HCT116 (cell line): ENCODE data around the gene ACACA. TPM values are rescaled to one million over a fixed set of nuclear protein-coding genes. Genes with fewer than 3 reads are reported as not detected.

Experiments used
- ATAC-seq: fragments of 200-7000 bp; cut with Tn5 transposase; 2 replicates; pipeline ENCODE4 v1.9.1; 2020; ENCODE audit warnings: mild to moderate bottlenecking, moderate library complexity
- BruUV-seq: library from RNA; stranded (reverse); fragments of 400-500 nt; replicated peaks from 2 replicates; lab custom pipeline; 2021; lab: Mats Ljungman, UMichigan
- CTCF ChIA-PET: fragments of 300-600 bp; sonication (Branson Sonifier 250); formaldehyde crosslinking; loops from one replicate; lab custom pipeline; 2021; ENCODE audit warnings: antibody characterized with exemption; lab: Charles Lee
- POLR2A ChIA-PET: fragments of 300-600, 350-600 bp; sonication (Branson Sonifier 250); formaldehyde crosslinking; loops from one replicate; lab custom pipeline; 2021; ENCODE audit warnings: antibody characterized with exemption; lab: Charles Lee
- RAD21 ChIA-PET, 2 experiments: fragments of 300-600 bp; sonication (Branson Sonifier 250); formaldehyde crosslinking; loops; one replicate each; lab custom pipeline; 2023; ENCODE audit warnings: low total read pairs in 2 of 2; ENCODE audit not compliant: uncharacterized antibody in 2 of 2, unreplicated experiment in 2 of 2, low non-redundant PET in 1 of 2; lab: Charles Lee
- DNase-seq: peaks from one replicate; pipeline ENCODE4 v3.0.0-alpha.2; 2010; ENCODE audit warnings: low read depth, low spot score
- H2AFZ ChIP-seq: fragments of 200-600 bp; shearing (Covaris generic), sonication (generic); 2 replicates; pipeline ENCODE4 v1.6.1; 2017; ENCODE audit warnings: low read depth, mixed run types, mixed read lengths, antibody characterized with exemption, low read length; ENCODE audit not compliant: poor library complexity, severe bottlenecking
- H3K27ac ChIP-seq: 2 replicates; pipeline ENCODE4 v1.5.1; 2012; ENCODE audit warnings: low read depth, low read length
- H3K27me3 ChIP-seq: fragments of 200-600 bp; sonication (generic); 2 replicates; pipeline ENCODE4 v1.6.1; 2016; ENCODE audit warnings: mixed run types, low read length, mixed read lengths; ENCODE audit not compliant: insufficient read depth
- H3K36me3 ChIP-seq, 2 experiments: fragments of 200-500 bp in 1 of 2; fragments of 200-600 bp in 1 of 2; sonication (Bioruptor generic) in 1 of 2; sonication (generic) in 1 of 2; 2 replicates each; pipeline versions ENCODE4 v1.5.1 to v1.6.1; 2014 to 2016; ENCODE audit warnings: low read length in 2 of 2, inconsistent platforms in 1 of 2, mixed read lengths in 1 of 2, mixed run types in 1 of 2; ENCODE audit not compliant: insufficient read depth in 2 of 2, control insufficient read depth in 1 of 2
- H3K4me1 ChIP-seq, 2 experiments: fragments of 200-600 bp in 1 of 2; sonication (generic) in 1 of 2; 2 replicates each; pipeline versions ENCODE4 v1.5.1 to v1.6.1; 2012 to 2017; ENCODE audit warnings: low read length in 2 of 2, inconsistent platforms in 1 of 2, mild to moderate bottlenecking in 1 of 2, mixed read lengths in 1 of 2, mixed run types in 1 of 2, moderate library complexity in 1 of 2; ENCODE audit not compliant: insufficient read depth in 2 of 2, control insufficient read depth in 1 of 2
- H3K4me2 ChIP-seq: fragments of 200-600 bp; sonication (generic); 2 replicates; pipeline ENCODE4 v1.6.1; 2017; ENCODE audit warnings: mixed run types, low read length, mixed read lengths
- H3K4me3 ChIP-seq, 2 experiments: fragments of 200-600 bp in 1 of 2; sonication (generic) in 1 of 2; replicated peaks in 1 of 2; 2 replicates each; pipeline ENCODE4 v1.5.1; 2011 to 2016; ENCODE audit warnings: low read length in 2 of 2, control low read depth in 1 of 2, low read depth in 1 of 2, mild to moderate bottlenecking in 1 of 2, mixed read lengths in 1 of 2, mixed run types in 1 of 2
- H3K79me2 ChIP-seq: fragments of 200-600 bp; sonication (generic); 2 replicates; pipeline ENCODE4 v1.6.1; 2017; ENCODE audit warnings: mild to moderate bottlenecking, mixed run types, low read length, moderate library complexity, mixed read lengths; ENCODE audit not compliant: insufficient read depth
- H3K9ac ChIP-seq: fragments of 200-600 bp; sonication (generic); 2 replicates; pipeline ENCODE4 v1.6.1; 2016; ENCODE audit warnings: low read length, mixed read lengths
- H3K9me2 ChIP-seq: fragments of 200-600 bp; sonication (generic), shearing (Covaris generic); 2 replicates; pipeline ENCODE4 v1.6.1; 2017; ENCODE audit warnings: mixed run types, mild to moderate bottlenecking, moderate library complexity; ENCODE audit not compliant: insufficient read depth
- H3K9me3 ChIP-seq, 2 experiments: fragments of 200-500 bp in 1 of 2; fragments of 200-600 bp in 1 of 2; sonication (Bioruptor generic) in 1 of 2; sonication (generic) in 1 of 2; 2 replicates each; pipeline ENCODE4 v1.6.1; 2014 to 2017; ENCODE audit warnings: low read length in 2 of 2, mixed read lengths in 2 of 2, inconsistent platforms in 1 of 2, low read depth in 1 of 2, mild to moderate bottlenecking in 1 of 2, mixed run types in 1 of 2, moderate library complexity in 1 of 2; ENCODE audit not compliant: control insufficient read depth in 1 of 2, insufficient read depth in 1 of 2
- H4K20me1 ChIP-seq: fragments of 200-600 bp; sonication (generic), shearing (Covaris generic); 2 replicates; pipeline ENCODE4 v1.6.1; 2017; ENCODE audit warnings: mixed run types, mild to moderate bottlenecking, moderate library complexity; ENCODE audit not compliant: insufficient read depth
- ATF3 ChIP-seq: IDR thresholded peaks from 2 replicates; pipeline ENCODE4 v1.6.1; 2012
- CBX3 ChIP-seq: IDR thresholded peaks from 2 replicates; pipeline ENCODE4 v1.6.1; 2012; ENCODE audit warnings: low read depth
- CEBPB ChIP-seq: IDR thresholded peaks from 2 replicates; pipeline ENCODE4 v1.6.1; 2012; ENCODE audit warnings: low read depth
- CTCF ChIP-seq, 3 experiments: fragments of 200-600 bp in 1 of 3; sonication (generic) in 1 of 3; IDR thresholded peaks in 2 of 3; conservative IDR thresholded peaks in 1 of 3; 2 replicates each; pipeline ENCODE4 v1.5.1; 2012 to 2017; ENCODE audit warnings: low read depth in 2 of 3, low read length in 2 of 3, antibody characterized with exemption in 1 of 3, borderline replicate concordance in 1 of 3, control low read depth in 1 of 3, mild to moderate bottlenecking in 1 of 3, mixed read lengths in 1 of 3, mixed run types in 1 of 3, moderate library complexity in 1 of 3; ENCODE audit not compliant: insufficient read depth in 1 of 3
- EGR1 ChIP-seq: IDR thresholded peaks from 2 replicates; pipeline ENCODE4 v1.6.1; 2012; ENCODE audit warnings: low read depth
- ELF1 ChIP-seq: IDR thresholded peaks from 2 replicates; pipeline ENCODE4 v1.6.1; 2012; ENCODE audit warnings: low read depth, borderline replicate concordance
- EZH2 ChIP-seq: fragments of 200-600 bp; sonication (generic); IDR thresholded peaks from 2 replicates; pipeline ENCODE4 v1.6.1; 2017; ENCODE audit warnings: antibody characterized with exemption, mixed run types
- EZH2phosphoT487 ChIP-seq: fragments of 200-600 bp; IDR thresholded peaks from 2 replicates; pipeline ENCODE4 v1.6.1; 2018; ENCODE audit warnings: antibody characterized with exemption, borderline replicate concordance
- FOSL1 ChIP-seq: IDR thresholded peaks from 2 replicates; pipeline ENCODE4 v1.6.1; 2012; ENCODE audit warnings: low read depth
- JUND ChIP-seq: IDR thresholded peaks from 2 replicates; pipeline ENCODE4 v1.6.1; 2012
- MAX ChIP-seq: IDR thresholded peaks from 2 replicates; pipeline ENCODE4 v1.6.1; 2012
- POLR2A ChIP-seq: IDR thresholded peaks from 2 replicates; pipeline ENCODE4 v1.7.0; 2011; ENCODE audit warnings: borderline replicate concordance; ENCODE audit not compliant: insufficient read depth, insufficient read length; ENCODE audit errors: extremely low read depth
- POLR2AphosphoS5 ChIP-seq: IDR thresholded peaks from 2 replicates; pipeline ENCODE4 v1.6.1; 2011; ENCODE audit warnings: mild to moderate bottlenecking, low read depth, low read length, moderate library complexity
- RAD21 ChIP-seq: IDR thresholded peaks from 2 replicates; pipeline ENCODE4 v1.6.1; 2012; ENCODE audit warnings: low read depth, mild to moderate bottlenecking
- REST ChIP-seq: IDR thresholded peaks from 2 replicates; pipeline ENCODE4 v1.6.1; 2012; ENCODE audit warnings: low read depth
- SIN3A ChIP-seq: IDR thresholded peaks from 2 replicates; pipeline ENCODE4 v1.6.1; 2012; ENCODE audit warnings: low read depth
- SP1 ChIP-seq: IDR thresholded peaks from 2 replicates; pipeline ENCODE4 v1.6.1; 2012; ENCODE audit warnings: low read depth
- SRF ChIP-seq: IDR thresholded peaks from 2 replicates; pipeline ENCODE4 v1.6.1; 2012; ENCODE audit warnings: low read depth
- TCF7L2 ChIP-seq: IDR thresholded peaks from 2 replicates; pipeline ENCODE4 v1.7.0; 2011; ENCODE audit warnings: borderline replicate concordance, inconsistent platforms; ENCODE audit not compliant: insufficient read depth, insufficient read length; ENCODE audit errors: extremely low read depth
- YY1 ChIP-seq: IDR thresholded peaks from 2 replicates; pipeline ENCODE4 v1.6.1; 2011; ENCODE audit warnings: low read length, low read depth, moderate library complexity, mild to moderate bottlenecking; ENCODE audit not compliant: insufficient replicate concordance; ENCODE audit errors: extremely low read depth
- ZFX ChIP-seq: fragments of 450-650 bp; IDR thresholded peaks from 2 replicates; pipeline ENCODE4 v1.6.1; 2017
- ZNF274 ChIP-seq: fragments of 200-500 bp; sonication (Bioruptor generic); IDR thresholded peaks from 2 replicates; pipeline ENCODE4 v1.6.1; 2014; ENCODE audit warnings: mild to moderate bottlenecking, low read depth, low read length, inconsistent platforms
- intact Hi-C: fragments of 100-400 bp; cut with micrococcal nuclease; formaldehyde crosslinking; loops from 2 replicates; pipeline ENCODE4 v1.10.0; 2022
- total RNA-seq: library from RNA; stranded (reverse); gene quantifications from one replicate; pipeline ENCODE4 v1.2.1, GENCODE V29; 2021; ENCODE audit not compliant: unreplicated experiment

ACACA gene
- total RNA-seq, 1 experiment from 2014 or later = 161 TPM

GRCh38 chr17:37067555-37068111 is 339.0 kb downstream of the ACACA start:
- ChIA-PET RAD21 (interaction anchor here in 1 of 2 experiments (1.0 kb wide), 1 partner anchor 312 kb away, joined by 3 read pairs; no protein-coding TSS in a partner anchor), CTCF (interaction anchor here (1.6 to 2.2 kb wide), 2 partner anchors 20 to 442 kb away, joined by 5 to 7 read pairs; no protein-coding TSS in a partner anchor), POLR2A (interaction anchor here (1.4 kb wide), 1 partner anchor 8 kb away, joined by 4 read pairs; no protein-coding TSS in a partner anchor)
- Histone ChIP-seq H3K36me3 (no peaks in the 10 kb centered on the region), H4K20me1 (no peaks in the 10 kb centered on the region), H2AFZ (peak overlapping the region; percentile 18), H3K27me3 (no peaks in the 10 kb centered on the region), H3K79me2 (no peaks in the 10 kb centered on the region), H3K27ac (no peak overlapping the region; the same call in 1 of the 2 replicates), H3K4me3 (peak overlapping the region in 1 of 2 experiments; percentile 9; a peak in 1 of 4 replicates), H3K9me3 (no peaks in the 10 kb centered on the region), H3K4me2 (peak overlapping the region; percentile 60), H3K9ac (0 out of 2 replicates have a peak overlapping the region, but pooled peaks have one; percentile 0), H3K9me2 (no peaks in the 10 kb centered on the region), H3K4me1 (peaks cover 12 to 15% of the 10 kb centered on the region in 2 experiments)
- intact Hi-C loops = no loop called here
- no TSS peak for BruUV-seq
- DNase-seq = peak; percentile 69
- peak; percentile 90 for ATAC-seq
- TF ChIP-seq EGR1 (no peak), SIN3A (peak; percentile 55; the same call in 1 of the 2 replicates), EZH2 (no peak), SRF (no peak), TCF7L2 (no peak), ZNF274 (no peak), SP1 (peak; percentile 73), CEBPB (peak; percentile 85), MAX (peak; percentile 79), CTCF (IDR thresholded peaks at IDR 0.05 in 2 of 3, conservative IDR thresholded peaks at IDR 0.05 in 1 of 3; ENCODE audit: borderline replicate concordance in 1 of 3, insufficient read depth in 1 of 3, low read depth in 2 of 3, low read length in 2 of 3) (no peak), ZFX (no peak), CBX3 (peak; percentile 76), FOSL1 (peak; percentile 79), REST (no peak), JUND (peak; percentile 80), RAD21 (peak; percentile 28; the same call in 1 of the 2 replicates), POLR2A (no peak), YY1 (no peak), EZH2phosphoT487 (no peak), ATF3 (peak; percentile 53; the same call in 1 of the 2 replicates), POLR2AphosphoS5 (peak; percentile 51), ELF1 (no peak)
